Measurements from ENCODE around the gene GREB1. TPM values are rescaled to one million over a fixed set of nuclear protein-coding genes. Genes with fewer than 3 reads are reported as not detected.

The GREB1 gene
- total RNA-seq, 1 experiment from 2014 or later, result 0.12 TPM

DNA sequence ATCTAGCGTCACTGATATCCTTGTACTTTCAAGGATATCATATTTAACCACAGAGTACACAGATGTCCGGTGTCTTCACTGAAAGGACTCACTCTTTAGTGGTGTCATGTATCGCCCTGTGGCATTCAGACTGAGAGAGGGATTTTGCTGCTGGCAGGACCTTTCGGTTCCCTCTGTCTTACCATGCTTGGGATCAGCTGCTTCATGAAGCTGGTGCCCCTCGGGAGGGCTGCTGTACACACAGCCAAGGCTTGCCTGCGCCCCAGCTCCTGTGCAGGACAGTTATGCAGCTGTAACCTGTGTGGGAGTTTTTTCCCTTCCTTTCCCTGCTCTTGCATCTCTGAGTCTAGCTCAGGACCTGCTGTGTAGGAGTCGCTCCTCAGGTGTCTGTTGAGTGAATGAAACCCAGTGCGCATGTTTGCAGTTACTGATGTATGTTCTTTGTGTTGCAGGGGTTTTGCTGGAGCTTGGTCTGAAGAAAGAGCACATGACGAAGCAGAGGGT, 64.4 kb downstream of the GREB1 start:
- H3K27me3 ChIP-seq, result 0 out of 2 replicates have a peak, but pooled peaks cover 7% of the 10 kb centered on the region
- H3K4me1 ChIP-seq, result peaks cover 26% of the 10 kb centered on the region

DNA sequence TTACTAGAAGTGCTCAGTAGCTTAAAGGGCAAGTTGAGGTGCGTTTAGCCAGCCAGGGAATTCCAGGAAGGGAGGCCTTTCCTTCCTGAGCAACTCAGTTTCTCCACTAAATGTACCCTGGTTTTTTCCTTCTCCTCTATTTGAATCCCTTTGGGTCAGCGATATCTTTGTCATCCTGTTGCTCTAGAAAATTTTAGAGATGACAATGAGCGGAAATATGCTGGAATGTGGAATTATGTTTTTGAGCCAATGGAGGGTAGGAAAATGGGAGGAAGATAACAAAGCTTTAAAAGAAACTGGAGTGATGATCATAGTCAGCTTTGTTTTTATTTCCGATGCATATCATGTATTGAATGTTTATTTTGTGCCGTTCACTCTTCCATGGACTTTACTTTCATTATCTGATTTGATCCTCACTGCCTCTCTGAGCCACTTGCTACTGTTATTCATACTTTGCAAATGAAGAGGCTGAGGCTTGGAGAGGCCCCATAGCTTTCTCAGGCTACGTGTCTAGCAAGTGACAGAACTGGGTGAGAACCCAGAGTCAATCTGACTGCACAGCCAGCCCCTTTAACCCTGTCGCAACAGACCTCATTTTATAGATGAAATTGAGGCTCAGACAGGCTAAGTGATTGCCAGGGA, 68.8 kb downstream of the GREB1 start:
- H3K4me3 ChIP-seq, result no peak overlapping the region
- no peak for DNase-seq
- no peaks in the 10 kb centered on the region for H3K36me3 ChIP-seq
- no peaks in the 10 kb centered on the region for H3K9me3 ChIP-seq (replicated peaks)
- no peak overlapping the region for H3K27ac ChIP-seq
- peaks cover 15% of the 10 kb centered on the region for H3K4me1 ChIP-seq
- no peaks in the 10 kb centered on the region for H3K27me3 ChIP-seq

More for the DNA sequence above, 64.4 kb downstream of the GREB1 start:
- no peaks in the 10 kb centered on the region for H3K9me3 ChIP-seq (replicated peaks)
- no peak overlapping the region for H3K4me3 ChIP-seq
- peak; percentile 76 to 88 for DNase-seq
- no peak overlapping the region for H3K27ac ChIP-seq
- no peaks in the 10 kb centered on the region for H3K36me3 ChIP-seq

DNA sequence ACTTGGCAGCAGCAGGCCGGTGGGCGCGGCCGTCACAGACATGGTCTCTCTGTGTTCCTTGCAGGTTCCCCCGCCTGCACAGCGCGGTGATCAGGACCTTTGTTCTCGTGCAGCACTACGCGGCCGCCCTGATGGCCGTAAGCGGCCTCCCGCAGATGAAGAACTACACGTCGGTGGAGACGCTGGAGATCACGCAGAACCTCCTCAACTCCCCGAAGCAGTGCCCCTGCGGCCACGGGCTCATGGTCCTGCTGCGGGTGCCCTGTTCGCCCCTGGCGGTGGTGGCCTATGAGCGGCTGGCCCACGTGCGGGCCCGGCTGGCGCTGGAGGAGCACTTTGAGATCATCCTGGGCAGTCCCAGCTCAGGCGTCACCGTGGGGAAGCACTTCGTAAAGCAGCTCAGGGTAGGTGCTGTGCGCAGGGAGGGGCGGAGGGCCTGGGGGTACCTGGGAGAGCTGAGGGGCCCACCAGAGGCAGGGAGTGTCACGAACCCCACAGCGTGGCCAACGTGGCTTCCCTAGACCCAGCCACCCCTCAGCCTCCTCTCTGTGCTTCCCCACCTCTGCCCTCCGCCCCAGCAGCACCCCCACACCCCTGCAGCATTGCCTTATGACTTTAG, 76.9 kb downstream of the GREB1 start:
- H3K27me3 ChIP-seq, result no peaks in the 10 kb centered on the region
- H3K4me3 ChIP-seq, result no peak overlapping the region
- DNase-seq, result no peak
- H3K4me1 ChIP-seq, result no peaks in the 10 kb centered on the region
- no peak overlapping the region for H3K27ac ChIP-seq
- H3K9me3 ChIP-seq (replicated peaks), result no peaks in the 10 kb centered on the region
- H3K36me3 ChIP-seq, result no peaks in the 10 kb centered on the region

DNA sequence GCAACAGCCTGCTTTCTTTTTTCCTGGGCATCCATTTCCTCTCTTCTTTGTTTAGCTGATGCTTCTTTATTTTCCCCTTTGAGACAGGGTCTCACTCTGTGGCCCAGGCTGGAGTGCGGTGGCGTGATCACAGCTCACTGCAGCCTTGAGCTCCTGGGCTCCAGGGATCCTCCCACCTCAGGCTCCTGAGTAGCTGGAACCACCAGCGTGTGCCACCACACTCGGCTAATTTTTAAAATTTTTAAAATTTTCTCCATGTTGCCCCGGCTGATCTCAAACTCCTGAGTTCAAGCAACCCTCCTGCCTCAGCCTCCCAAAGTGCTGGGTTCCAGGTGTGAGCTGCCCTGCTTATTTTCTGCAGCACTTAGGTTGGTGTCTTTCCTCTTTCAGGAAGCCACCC, 77.4 kb downstream of the GREB1 start:
- no peak overlapping the region for H3K4me3 ChIP-seq
- no peak for DNase-seq
- no peaks in the 10 kb centered on the region for H3K27me3 ChIP-seq
- no peak overlapping the region for H3K27ac ChIP-seq
- no peaks in the 10 kb centered on the region for H3K9me3 ChIP-seq (replicated peaks)
- H3K36me3 ChIP-seq, result no peaks in the 10 kb centered on the region
- H3K4me1 ChIP-seq, result no peaks in the 10 kb centered on the region

DNA sequence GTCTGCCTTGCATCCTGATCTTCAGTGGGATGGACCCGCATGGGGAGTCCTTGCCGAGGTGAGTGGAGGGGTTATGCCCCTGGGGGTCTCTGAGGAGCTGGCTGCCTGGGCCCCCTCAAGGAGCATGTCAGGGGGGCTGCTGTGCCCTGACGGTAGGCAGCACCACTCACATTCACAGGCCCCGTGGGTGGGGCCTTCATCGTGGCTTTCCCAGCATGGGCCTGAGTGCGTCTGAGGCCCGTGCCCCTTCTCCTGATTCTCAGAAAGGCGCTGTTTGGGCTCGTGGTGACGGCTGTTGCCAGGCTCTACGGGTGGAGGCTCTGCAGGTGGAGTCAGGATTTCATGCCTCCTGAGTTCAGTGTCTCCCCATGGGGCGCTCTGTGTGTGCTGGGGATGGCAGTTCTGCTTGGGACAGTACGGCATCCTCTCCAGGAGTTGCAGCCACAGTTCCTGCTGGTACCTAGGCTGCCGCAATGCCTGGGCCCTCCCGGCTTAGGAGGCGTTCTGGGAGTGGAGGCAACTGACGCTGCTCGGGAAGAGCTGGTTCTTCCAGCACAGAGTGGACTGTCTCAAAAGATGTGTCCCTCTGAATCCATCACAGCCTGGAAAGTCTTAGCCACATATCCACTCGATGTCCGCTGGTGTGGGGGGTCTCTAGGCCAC, 78.8 kb downstream of the GREB1 start:
- Histone ChIP-seq H3K4me3 (no peak overlapping the region), H3K9me3 (replicated peaks) (no peaks in the 10 kb centered on the region), H3K4me1 (no peaks in the 10 kb centered on the region), H3K27me3 (no peaks in the 10 kb centered on the region), H3K27ac (no peak overlapping the region), H3K36me3 (no peaks in the 10 kb centered on the region)
- DNase-seq, result no peak

DNA sequence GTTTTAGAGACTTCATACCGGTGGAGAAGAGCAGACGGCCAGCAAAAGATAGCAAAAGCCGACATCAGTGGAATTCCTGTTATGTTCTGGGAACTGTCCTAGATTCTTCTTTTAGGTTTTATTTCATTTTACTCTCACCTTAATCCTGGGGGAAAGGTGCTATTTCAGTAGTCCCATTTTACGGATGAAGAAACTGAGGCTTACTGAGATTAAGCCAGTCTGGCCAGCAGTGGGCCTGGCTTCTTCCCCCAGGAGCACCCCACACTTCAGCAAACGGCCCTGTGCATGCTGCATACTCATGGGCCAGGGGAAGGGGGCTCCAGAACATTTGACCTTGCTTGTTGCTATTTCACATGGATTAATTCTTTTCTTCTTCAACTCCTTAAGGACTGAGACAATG, 79.5 kb downstream of the GREB1 start:
- no peak overlapping the region for H3K4me3 ChIP-seq
- H3K36me3 ChIP-seq, result no peaks in the 10 kb centered on the region
- H3K9me3 ChIP-seq (replicated peaks), result no peaks in the 10 kb centered on the region
- H3K4me1 ChIP-seq, result no peaks in the 10 kb centered on the region
- no peak for DNase-seq
- H3K27ac ChIP-seq, result no peak overlapping the region
- H3K27me3 ChIP-seq, result no peaks in the 10 kb centered on the region

DNA sequence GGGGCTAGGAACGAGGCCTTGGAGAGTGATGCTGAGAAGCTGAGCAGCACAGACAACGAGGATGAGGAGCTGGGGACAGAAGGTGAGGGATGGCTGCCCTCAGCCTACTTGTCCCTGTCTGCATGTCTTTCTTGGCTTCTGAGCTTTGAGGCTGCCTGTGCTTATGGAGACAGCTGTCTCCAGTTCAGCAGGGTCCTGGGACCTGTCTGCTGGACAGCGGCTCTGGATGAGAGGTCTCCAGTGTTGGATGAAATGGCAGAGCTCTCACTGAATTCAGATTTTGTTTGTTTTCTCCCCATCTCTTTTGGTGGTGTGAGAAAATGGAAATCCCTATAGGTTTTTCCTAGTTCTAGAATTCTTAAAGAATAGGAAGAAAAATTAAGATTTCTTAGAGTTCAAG, 81.4 kb downstream of the GREB1 start:
- Histone ChIP-seq H3K27me3 (no peaks in the 10 kb centered on the region), H3K27ac (no peak overlapping the region), H3K4me3 (no peak overlapping the region), H3K9me3 (replicated peaks) (no peaks in the 10 kb centered on the region), H3K36me3 (no peaks in the 10 kb centered on the region), H3K4me1 (no peaks in the 10 kb centered on the region)
- no peak for DNase-seq

DNA sequence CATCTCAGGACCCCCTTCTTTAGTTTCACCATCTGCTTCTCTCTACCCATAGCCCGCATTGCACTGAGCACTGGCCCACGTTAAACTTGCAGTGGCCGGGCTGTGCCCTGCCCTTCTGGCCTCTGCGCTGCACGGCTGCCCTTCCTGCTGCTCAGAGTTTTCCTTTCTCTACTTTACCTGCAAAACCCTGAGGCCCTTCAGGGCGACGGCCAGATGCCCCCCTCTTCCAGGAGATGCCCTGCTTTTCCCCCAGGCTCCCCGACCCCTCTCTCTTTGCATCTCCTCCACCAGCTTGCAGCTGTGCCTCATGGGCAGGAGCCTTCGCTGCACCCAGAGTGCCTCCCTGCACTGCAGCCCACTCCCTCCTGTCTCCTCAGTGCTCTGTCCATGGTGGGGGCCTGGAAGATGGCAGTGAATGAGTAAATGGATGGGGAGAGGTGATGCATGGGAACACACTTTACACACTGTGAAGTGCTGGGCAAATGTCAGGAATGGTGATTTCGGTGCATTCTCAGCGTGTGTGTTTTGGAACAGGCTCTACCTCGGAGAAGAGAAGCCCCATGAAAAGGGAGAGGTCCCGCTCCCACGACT, 82.3 kb downstream of the GREB1 start:
- no peaks in the 10 kb centered on the region for H3K36me3 ChIP-seq

DNA sequence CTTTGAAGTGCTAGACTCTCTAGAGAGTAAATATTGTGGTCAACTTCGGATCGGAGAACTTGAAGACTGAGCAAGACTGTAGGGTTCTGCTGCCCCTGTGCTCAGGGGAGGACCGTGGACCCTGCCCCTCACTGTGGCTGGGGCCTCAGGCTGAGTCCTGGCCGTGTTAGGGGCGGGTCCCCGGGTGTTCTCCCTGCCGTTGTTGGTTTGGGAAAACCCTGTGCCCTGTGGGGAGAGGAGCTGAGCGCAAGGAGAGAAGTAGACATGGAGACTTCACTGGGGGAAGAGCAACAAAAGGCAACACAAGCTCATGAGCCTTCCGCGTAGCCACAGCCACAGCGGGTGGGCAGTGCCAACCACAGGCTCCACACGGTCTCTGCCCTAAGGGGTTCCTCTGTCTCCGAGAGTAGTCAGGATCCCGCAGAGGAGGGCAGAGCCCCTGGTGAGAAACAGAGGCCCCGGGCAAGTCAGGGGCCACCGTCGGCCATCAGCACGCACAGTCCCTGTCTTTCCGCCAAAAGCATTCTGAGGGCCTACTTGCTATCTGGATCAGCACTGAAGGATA, 83.1 kb downstream of the GREB1 start:
- no peak overlapping the region for H3K4me3 ChIP-seq
- no peaks in the 10 kb centered on the region for H3K36me3 ChIP-seq
- no peak for DNase-seq
- no peaks in the 10 kb centered on the region for H3K4me1 ChIP-seq
- no peaks in the 10 kb centered on the region for H3K27me3 ChIP-seq
- no peak overlapping the region for H3K27ac ChIP-seq
- no peaks in the 10 kb centered on the region for H3K9me3 ChIP-seq (replicated peaks)

More for the DNA sequence above, 82.3 kb downstream of the GREB1 start:
- Histone ChIP-seq H3K27ac (no peak overlapping the region), H3K4me3 (no peak overlapping the region), H3K9me3 (replicated peaks) (no peaks in the 10 kb centered on the region), H3K4me1 (no peaks in the 10 kb centered on the region), H3K27me3 (no peaks in the 10 kb centered on the region)
- no peak for DNase-seq

DNA sequence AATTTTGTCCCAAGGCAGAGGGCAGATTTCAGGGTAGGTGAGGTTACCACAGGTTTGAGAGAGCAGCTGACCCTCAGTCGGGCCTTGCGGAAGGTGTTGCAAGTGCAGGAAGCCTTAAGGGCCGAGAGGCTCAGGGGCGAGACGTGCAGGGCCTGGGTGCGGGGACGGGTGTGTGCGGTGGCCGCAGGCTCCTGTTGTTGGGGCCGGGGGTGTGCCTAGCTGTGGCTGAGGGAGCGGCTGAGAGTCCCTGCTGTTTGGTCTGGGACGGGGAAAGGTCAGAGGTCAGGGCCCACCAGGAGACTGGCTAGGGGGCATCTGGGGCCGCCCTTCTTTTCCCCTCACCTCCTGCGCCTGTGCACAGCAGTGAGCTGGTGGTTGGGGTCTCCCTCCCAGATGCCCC, 83.7 kb downstream of the GREB1 start:
- Histone ChIP-seq H3K27me3 (no peaks in the 10 kb centered on the region), H3K36me3 (no peaks in the 10 kb centered on the region), H3K4me3 (no peak overlapping the region), H3K4me1 (no peaks in the 10 kb centered on the region), H3K9me3 (replicated peaks) (no peaks in the 10 kb centered on the region), H3K27ac (no peak overlapping the region)
- DNase-seq, result no peak

DNA sequence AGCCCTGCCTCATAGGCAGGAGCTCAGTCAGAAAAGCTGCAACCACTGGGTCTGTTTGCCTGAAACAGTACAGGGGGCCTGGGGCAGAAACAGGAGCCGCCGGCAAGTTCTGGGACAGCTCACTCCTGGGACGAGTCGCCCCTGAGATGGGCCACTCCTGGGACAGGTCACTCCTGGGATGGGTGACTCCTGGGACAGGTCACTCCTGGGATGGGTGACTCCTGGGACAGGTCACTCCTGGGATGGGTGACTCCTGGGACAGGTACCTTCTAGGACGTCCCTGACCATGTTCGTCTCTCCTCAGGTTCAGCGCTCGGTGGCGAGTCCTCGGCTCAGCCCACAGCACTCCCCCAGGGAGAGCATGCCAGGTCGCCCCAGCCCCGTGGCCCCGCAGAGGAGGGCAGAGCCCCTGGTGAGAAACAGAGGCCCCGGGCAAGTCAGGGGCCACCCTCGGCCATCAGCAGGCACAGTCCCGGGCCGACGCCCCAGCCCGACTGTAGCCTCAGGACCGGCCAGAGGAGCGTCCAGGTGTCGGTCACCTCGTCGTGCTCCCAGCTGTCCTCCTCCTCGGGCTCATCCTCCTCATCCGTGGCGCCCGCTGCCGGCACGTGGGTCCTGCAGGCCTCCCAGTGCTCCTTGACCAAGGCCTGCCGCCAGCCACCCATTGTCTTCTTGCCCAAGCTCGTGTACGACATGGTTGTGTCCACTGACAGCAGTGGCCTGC, 84.3 kb downstream of the GREB1 start:
- no peak for DNase-seq
- Histone ChIP-seq H3K4me1 (no peaks in the 10 kb centered on the region), H3K27ac (no peak overlapping the region), H3K36me3 (no peaks in the 10 kb centered on the region), H3K4me3 (no peak overlapping the region), H3K9me3 (replicated peaks) (no peaks in the 10 kb centered on the region), H3K27me3 (no peaks in the 10 kb centered on the region)

DNA sequence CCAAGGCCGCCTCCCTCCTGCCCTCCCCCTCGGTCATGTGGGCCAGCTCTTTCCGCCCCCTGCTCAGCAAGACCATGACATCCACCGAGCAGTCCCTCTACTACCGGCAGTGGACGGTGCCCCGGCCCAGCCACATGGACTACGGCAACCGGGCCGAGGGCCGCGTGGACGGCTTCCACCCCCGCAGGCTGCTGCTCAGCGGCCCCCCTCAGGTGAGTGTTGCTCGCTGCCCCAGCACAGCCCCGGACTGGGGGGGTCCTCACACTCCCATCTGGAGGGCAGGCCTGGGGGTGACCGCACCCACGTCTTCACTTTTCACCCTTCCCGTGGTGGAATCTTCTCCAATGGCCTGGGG, 84.8 kb downstream of the GREB1 start:
- Histone ChIP-seq H3K27ac (no peak overlapping the region), H3K4me1 (no peaks in the 10 kb centered on the region), H3K9me3 (replicated peaks) (no peaks in the 10 kb centered on the region), H3K4me3 (no peak overlapping the region), H3K36me3 (no peaks in the 10 kb centered on the region), H3K27me3 (no peaks in the 10 kb centered on the region)
- no peak for DNase-seq

DNA sequence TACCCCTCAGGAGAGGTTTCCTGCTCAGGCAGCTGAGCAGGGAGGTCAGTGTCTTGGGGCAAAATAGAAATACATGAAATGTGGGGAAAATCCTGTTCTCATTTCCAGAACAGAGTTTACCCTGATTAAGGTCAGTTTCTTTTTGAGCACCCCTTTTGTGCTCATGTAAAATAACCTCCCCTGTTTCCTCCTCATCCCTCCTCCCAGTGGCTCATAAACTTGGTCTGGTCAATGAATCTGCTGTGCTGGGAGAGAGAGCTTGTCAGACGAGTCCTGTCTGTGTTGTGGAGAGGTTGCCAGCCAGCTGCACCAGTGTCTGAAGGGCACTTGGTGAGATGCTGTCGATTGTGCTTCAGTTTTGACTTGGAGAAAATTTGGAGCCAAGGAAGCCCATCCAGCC, 87.6 kb downstream of the GREB1 start:
- H3K36me3 ChIP-seq, result no peaks in the 10 kb centered on the region
- no peaks in the 10 kb centered on the region for H3K27me3 ChIP-seq
- H3K9me3 ChIP-seq (replicated peaks), result no peaks in the 10 kb centered on the region
- no peak for DNase-seq
- no peaks in the 10 kb centered on the region for H3K4me1 ChIP-seq
- no peak overlapping the region for H3K4me3 ChIP-seq
- no peak overlapping the region for H3K27ac ChIP-seq

DNA sequence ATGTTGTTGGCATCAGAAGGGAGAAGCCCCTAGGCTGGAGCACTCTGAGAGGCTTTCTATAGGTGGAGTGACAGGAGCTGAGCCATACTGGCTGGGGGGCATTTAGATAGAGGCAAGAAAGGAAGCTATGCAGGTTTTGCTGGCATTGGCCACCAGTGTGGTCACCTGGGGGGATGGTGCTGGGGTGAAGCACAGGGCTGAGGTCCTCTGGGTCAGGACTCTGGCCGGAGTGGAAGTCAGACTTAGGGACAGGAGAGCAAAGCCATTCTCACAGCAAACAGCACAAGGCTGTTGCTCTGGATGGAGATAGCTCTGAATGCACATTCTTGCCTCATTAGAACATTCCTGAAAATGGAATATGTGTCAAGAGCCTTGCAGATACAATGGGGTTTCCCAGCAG, 88.8 kb downstream of the GREB1 start:
- Histone ChIP-seq H3K36me3 (no peaks in the 10 kb centered on the region), H3K9me3 (replicated peaks) (no peaks in the 10 kb centered on the region), H3K4me3 (no peak overlapping the region), H3K27me3 (no peaks in the 10 kb centered on the region), H3K4me1 (no peaks in the 10 kb centered on the region), H3K27ac (no peak overlapping the region)
- no peak for DNase-seq
